WI38 (cell line): ENCODE measurements around the gene SCEL.

Experiments
- H3K4me3 ChIP-seq: 2 replicates; pipeline ENCODE4 v1.5.1; 2011; ENCODE audit warnings: low read depth, mild to moderate bottlenecking, control low read depth, low read length
- TF ChIP-seq, protein P1 (sequence below): IDR thresholded peaks from 2 replicates; pipeline ENCODE4 v1.5.1; 2012; ENCODE audit warnings: low read depth, mild to moderate bottlenecking, control low read depth, low read length

Gene SCEL

DNA sequence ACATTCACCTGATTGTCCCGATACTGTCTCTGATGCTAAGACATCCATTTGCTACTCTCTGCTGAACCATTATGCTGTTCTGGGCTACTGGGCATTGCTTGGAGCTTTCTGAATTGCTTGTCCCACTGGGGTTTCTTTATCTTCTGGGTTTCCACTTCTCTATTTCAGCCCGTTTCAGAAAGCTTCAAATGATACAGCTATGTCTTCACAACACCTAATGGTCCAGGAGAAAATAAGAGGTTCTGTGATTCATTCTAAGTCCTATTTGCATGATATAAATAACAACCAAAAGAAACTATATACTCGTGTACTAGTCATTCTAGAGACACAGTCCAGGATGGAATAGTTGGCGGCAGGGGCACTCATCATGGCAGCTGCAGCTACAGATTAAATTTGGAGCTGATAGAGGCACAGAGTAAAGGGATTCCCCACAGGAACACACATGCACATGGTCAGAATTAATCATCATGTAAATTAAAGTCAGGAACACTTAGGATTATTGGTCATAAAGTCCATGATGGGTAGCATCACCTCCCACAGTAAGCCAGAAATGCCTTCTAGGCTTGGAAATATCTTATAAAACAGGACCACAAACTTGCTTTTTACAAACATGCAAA, 33.3 kb upstream of the SCEL start:
- TF ChIP-seq, protein P1, sequence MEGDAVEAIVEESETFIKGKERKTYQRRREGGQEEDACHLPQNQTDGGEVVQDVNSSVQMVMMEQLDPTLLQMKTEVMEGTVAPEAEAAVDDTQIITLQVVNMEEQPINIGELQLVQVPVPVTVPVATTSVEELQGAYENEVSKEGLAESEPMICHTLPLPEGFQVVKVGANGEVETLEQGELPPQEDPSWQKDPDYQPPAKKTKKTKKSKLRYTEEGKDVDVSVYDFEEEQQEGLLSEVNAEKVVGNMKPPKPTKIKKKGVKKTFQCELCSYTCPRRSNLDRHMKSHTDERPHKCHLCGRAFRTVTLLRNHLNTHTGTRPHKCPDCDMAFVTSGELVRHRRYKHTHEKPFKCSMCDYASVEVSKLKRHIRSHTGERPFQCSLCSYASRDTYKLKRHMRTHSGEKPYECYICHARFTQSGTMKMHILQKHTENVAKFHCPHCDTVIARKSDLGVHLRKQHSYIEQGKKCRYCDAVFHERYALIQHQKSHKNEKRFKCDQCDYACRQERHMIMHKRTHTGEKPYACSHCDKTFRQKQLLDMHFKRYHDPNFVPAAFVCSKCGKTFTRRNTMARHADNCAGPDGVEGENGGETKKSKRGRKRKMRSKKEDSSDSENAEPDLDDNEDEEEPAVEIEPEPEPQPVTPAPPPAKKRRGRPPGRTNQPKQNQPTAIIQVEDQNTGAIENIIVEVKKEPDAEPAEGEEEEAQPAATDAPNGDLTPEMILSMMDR = no peak
- no peak overlapping the region for H3K4me3 ChIP-seq

DNA sequence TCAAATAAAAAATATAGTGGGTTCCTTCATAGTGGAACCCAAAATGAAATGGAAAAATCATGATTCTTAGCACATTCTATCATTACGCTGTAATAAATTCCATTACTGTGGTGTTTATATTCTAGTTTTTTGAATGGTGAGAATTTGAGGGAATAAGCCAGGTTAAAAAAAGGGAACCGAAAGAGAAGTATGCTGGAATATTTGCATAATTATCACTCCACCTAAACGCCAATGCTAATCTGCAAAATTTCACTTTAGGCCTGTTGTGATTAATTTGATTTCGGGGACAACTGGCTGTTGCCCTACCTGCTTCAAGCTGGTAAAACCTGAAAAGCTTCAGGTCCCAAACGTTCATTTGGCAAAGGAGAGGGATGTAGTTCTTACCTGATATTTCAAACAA, 32.1 kb upstream of the SCEL start:
- no peak overlapping the region for H3K4me3 ChIP-seq
- TF ChIP-seq, protein P1 = no peak

DNA sequence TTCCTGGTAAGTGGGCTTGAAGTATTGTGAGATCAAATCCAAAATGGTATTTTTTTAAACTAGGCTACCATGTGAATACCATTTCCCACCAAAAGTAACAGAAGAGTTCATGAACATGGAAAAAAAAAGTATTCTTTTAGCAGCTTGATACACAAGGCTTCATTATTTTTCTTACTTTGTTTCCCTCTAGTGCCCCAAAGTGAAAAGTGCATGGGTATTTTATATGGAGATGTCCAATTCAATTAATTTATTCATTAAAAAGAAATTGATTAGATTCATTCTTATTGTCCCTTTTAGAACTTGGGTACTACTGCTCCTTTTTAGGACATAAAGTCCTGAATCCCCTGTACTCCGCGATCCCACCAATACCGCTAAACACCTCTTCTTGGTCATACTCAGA, 28.6 kb upstream of the SCEL start:
- TF ChIP-seq, protein P1 = no peak

DNA sequence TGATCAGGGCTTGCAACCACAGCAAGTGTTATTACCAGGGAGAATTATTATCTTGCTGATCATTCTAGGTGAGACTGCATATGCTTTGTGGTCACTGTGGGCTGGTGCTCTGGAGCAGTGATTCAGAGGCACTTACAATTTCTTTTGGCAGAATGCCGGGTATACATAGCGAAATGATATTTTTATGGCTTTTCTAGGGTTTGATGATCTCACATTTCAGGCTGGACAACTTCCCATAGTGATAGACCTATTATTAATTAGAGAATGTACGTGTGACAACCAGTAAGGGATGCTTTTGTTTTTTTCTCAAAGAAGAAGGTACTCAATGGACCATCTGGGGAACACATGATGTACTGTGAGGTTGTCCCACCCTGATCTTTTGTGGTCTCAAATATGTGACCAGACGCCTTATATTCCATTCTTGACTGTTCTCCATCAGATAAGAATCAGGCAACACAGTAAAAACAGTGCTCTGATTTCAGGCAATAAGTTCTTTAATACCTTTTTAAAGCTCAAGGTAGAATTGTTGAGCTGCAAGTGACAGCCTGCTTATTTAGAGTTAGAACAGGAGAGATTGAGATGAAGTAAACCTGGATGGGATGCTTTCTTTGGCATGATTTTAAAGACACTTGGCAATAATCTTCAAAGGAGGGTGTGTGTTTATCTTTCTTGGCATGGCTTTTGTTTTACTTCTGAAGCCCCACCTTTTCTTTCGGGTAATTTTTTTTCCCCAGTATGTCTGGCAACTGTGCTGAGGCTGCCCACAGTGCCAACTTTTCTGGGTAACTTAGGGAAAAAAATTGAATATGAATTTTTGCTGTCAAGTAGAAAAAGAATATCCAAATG, 27.4 kb upstream of the SCEL start:
- TF ChIP-seq, protein P1 = no peak

More for the DNA sequence above, 28.6 kb upstream of the SCEL start:
- H3K4me3 ChIP-seq = no peak overlapping the region

DNA sequence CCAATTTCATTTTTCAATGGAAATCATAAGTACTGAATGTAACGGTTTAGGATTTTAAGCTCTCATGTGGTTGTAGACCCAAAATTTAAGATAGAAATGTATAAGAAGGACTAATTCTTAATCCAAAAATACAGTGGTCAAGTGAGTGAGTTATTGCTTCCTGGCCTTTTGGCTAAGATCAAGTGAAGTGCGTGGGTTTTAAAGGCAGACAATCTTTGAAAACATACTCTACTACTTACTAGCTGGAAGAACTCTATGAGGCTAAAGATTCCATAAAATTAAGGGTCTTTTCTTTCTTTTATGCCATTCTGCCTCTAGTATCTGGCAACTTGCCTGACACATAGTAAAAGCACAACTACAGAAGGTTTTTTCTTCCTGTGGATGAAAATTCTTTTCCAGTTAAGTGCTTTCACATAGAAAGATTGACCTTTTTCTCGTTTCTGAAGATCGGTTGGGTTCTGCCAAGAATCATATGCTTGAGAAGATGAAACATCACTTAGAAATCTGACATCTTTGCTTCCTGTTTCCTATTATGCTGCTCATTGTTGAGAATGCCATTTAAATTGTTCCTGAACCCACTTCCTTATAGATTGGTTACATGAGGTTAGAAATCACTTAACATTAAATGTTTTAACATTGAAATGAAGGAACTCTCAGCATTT, 26.4 kb upstream of the SCEL start:
- TF ChIP-seq, protein P1 = no peak
- H3K4me3 ChIP-seq = no peak overlapping the region

More for the DNA sequence above, 27.4 kb upstream of the SCEL start:
- H3K4me3 ChIP-seq = no peak overlapping the region

DNA sequence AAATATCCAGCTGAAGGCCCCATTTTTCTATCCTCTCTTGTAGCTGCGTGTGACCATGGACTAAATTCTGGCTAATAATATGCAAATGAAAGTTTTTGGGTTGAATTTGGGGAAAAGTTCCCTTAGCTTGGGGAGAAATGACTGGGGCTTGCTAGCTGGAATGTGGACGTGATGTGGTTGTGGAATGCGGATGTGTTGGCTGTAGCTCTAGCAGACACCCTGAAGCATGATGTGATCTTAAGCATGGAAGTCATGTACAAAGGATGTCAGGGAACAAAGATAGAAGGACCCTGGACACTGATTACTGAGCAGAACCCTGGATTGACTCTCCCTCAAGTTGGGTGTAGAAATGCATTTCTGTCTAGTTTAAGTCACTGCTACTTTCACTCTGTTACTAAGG, 25.4 kb upstream of the SCEL start:
- H3K4me3 ChIP-seq = no peak overlapping the region
- TF ChIP-seq, protein P1 = no peak

DNA sequence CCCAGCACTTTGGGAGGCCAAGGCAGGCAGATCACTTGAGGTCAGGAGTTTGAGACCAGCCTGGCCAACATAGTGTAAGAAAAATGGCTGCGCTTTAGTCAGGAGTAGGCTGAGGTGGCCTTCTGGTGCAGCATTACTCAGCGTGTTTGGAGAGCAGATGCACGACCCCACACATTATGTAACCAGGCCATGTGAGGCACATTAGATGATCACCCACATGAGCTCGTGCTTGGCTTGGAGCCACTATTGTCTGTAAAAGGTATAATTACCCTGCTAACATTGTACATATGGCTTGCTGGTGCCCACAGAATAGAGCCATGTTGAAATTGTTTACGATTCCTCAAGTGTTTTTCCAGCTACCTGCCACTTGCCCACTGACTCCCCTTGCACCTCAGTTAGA, 24.0 kb upstream of the SCEL start:
- H3K4me3 ChIP-seq = no peak overlapping the region
- TF ChIP-seq, protein P1 = no peak
